ENCODE results near the gene SORCS2.

Gene SORCS2

DNA sequence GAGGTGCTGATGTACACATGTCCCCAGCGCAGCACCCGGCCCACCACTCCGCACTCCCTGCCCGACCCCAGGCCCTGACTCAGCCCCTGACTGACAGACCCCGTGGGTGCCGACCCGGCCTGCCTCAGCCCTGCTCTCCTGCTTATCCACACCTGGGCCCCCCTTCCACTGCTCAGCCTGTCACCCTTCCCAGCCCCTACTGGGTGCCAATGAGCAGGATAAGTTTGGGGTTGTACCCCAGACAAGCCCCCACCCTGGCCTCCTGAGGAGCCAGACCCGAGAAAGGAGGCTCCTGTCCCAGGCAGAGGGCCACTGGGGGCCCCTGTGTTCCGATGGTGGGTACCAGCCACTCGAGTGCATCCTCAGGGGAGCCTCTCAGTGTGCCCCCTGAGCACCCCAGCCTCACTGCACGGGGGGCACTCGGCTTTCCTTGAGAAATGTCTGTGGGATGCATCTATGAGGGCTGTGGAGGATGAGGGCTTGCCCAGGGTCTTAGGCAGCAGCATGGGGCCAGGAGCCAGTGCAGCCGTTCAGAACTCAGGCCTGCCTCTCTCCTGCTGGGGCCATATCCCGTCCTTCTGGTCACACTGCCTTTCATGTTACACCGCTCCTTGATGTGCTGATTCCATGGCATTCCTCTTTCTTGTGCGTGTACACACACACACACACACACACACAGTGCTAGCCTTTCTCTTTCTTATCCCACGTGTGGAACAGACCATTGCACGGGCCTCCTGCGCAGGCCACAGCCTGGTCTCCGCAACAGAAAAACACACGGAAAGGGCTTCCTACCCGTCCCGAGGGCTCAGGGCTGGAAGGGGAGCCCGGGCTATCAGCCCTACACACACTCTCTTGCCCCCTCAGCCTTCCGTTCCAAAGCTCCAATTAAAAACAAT is 462.5 kb downstream of the SORCS2 start:
- no peak overlapping the region for H3K4me3 ChIP-seq (replicated peaks; ENCODE audit: low read depth, low read length)
- DNase-seq (ENCODE audit: extremely low read depth, insufficient read length): no peak
- no peaks in the 10 kb centered on the region for H3K36me3 ChIP-seq (ENCODE audit: control insufficient read depth, insufficient read depth, low read length)
- TF ChIP-seq, protein P1, sequence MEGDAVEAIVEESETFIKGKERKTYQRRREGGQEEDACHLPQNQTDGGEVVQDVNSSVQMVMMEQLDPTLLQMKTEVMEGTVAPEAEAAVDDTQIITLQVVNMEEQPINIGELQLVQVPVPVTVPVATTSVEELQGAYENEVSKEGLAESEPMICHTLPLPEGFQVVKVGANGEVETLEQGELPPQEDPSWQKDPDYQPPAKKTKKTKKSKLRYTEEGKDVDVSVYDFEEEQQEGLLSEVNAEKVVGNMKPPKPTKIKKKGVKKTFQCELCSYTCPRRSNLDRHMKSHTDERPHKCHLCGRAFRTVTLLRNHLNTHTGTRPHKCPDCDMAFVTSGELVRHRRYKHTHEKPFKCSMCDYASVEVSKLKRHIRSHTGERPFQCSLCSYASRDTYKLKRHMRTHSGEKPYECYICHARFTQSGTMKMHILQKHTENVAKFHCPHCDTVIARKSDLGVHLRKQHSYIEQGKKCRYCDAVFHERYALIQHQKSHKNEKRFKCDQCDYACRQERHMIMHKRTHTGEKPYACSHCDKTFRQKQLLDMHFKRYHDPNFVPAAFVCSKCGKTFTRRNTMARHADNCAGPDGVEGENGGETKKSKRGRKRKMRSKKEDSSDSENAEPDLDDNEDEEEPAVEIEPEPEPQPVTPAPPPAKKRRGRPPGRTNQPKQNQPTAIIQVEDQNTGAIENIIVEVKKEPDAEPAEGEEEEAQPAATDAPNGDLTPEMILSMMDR (IDR thresholded peaks at IDR 0.05; ENCODE audit: insufficient read depth, low read length, poor library complexity, severe bottlenecking): no peak
- no peaks in the 10 kb centered on the region; the same call in 1 of the 2 replicates for H3K27me3 ChIP-seq (replicated peaks; ENCODE audit: control insufficient read depth, insufficient read depth, low read length)

DNA sequence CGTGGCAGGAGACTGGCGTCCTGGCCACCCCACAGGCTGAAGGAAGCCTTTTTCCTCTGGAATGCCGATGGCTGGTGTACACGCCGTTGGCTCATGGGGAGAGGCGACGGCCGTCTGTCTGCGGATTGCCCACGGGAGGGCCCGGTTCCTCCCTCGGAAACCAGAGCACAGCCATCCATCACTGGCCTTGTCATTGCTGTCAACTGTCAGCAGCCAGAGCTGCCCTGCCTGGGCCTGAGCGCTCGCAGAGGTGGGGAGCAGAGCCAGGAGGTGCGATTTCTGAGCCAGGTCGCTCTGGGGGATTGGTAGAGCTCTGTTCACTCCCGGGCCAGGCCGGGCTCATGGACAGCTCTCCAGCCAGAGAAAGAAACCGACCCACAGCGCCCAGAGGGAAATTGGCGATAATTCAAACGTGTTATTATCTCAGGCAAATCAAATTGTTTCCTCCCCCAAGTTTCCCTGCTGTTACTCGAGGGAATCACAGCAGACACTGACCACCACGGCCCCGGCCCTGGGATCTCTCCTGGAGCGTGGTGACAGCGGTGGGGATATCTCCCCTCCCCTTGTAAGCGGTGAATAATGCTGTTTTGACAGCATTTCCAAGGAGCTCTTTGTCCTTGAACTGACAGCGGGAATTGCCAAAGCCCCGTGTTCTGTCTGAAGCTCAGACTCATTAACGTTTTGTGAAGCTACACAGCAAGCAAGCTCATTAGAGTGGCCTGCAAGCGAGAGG is 463.3 kb downstream of the SORCS2 start:
- Histone ChIP-seq H3K27me3 (replicated peaks; ENCODE audit: control insufficient read depth, insufficient read depth, low read length) (no peaks in the 10 kb centered on the region; the same call in 1 of the 2 replicates), H3K36me3 (ENCODE audit: control insufficient read depth, insufficient read depth, low read length) (no peaks in the 10 kb centered on the region), H3K4me3 (replicated peaks; ENCODE audit: low read depth, low read length) (no peak overlapping the region)
- TF ChIP-seq, protein P1 (IDR thresholded peaks at IDR 0.05; ENCODE audit: insufficient read depth, low read length, poor library complexity, severe bottlenecking): no peak
- no peak for DNase-seq (ENCODE audit: extremely low read depth, insufficient read length)

DNA sequence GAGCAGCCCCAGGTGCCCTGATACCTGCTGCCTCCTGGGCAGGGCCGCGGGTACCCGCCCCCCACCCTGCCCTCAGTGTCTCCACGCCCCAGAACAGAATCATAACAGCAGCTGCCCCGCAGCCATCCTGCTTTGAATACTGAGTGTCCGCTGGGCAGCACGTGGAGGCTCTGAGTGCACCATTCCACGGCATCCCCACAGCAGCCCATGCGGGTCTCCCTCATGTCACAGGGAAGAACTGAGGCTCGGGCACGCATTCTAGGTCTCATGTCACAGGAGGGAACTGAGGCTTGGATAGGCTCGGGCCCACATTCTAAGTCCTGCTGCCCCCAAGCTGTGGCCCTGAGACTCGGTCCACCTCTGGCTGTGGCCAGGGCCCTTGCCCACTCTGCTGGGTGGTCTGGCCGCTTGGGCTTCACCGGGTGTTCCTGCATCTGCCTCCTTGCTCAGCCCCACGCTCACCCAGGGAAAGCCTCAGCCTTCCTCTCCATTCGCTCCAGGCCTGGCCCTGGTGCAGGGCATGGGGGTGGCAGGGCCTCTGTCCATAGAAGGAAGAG is 464.0 kb downstream of the SORCS2 start:
- TF ChIP-seq, protein P1 (IDR thresholded peaks at IDR 0.05; ENCODE audit: insufficient read depth, low read length, poor library complexity, severe bottlenecking): no peak

DNA sequence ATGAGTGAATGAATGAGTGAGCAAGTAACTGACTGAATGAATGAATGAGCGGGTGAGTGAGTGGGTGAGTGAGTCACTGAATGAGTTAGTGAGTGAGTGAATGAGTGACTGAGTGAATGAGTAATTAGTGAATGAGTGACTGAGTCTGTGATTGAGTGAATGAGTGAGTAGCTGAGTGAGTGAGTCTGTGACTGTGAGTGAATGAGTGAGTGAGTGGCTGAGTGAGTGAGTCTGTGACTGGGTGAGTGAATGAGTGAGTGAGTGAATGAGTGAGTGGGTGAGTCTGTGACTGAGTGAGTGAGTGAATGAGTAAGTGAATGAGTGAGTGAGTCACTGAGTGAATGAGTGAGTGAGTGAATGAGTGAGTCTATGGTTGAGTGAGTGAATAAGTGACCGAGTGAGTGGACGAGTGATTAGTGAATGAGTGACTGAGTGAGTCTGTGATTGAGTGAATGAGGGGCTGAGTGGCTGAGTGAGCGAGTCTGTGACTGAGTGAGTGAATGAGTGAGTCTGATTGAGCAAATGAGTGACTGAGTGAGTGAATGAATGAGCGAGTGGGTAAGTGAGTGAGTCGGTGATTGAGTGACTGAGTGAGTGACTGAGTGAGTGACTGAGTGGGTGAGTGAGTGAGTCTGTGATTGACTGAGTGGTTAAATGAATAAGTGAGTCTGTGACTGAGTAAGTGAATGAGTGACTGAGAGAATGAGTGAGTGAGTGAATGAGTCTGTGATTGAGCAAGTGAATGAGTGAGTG is 465.4 kb downstream of the SORCS2 start:
- Histone ChIP-seq H3K4me3 (replicated peaks; ENCODE audit: low read depth, low read length) (no peak overlapping the region), H3K36me3 (ENCODE audit: control insufficient read depth, insufficient read depth, low read length) (no peaks in the 10 kb centered on the region), H3K27me3 (replicated peaks; ENCODE audit: control insufficient read depth, insufficient read depth, low read length) (no peaks in the 10 kb centered on the region; the same call in 1 of the 2 replicates)
- TF ChIP-seq, protein P1 (IDR thresholded peaks at IDR 0.05; ENCODE audit: insufficient read depth, low read length, poor library complexity, severe bottlenecking): no peak
- DNase-seq (ENCODE audit: extremely low read depth, insufficient read length): no peak

More for the DNA sequence above, 464.0 kb downstream of the SORCS2 start:
- H3K4me3 ChIP-seq (replicated peaks; ENCODE audit: low read depth, low read length): no peak overlapping the region
- no peak for DNase-seq (ENCODE audit: extremely low read depth, insufficient read length)
- H3K27me3 ChIP-seq (replicated peaks; ENCODE audit: control insufficient read depth, insufficient read depth, low read length): no peaks in the 10 kb centered on the region; the same call in 1 of the 2 replicates
- no peaks in the 10 kb centered on the region for H3K36me3 ChIP-seq (ENCODE audit: control insufficient read depth, insufficient read depth, low read length)

Measured in GM06990 (cell line).